ENCODE data around the gene DNASE1. TPM values are rescaled to one million over a fixed set of nuclear protein-coding genes. Genes with fewer than 3 reads are reported as not detected.

DNASE1 gene
- total RNA-seq, 1 donor from 2014 or later: 16.2 TPM

DNA sequence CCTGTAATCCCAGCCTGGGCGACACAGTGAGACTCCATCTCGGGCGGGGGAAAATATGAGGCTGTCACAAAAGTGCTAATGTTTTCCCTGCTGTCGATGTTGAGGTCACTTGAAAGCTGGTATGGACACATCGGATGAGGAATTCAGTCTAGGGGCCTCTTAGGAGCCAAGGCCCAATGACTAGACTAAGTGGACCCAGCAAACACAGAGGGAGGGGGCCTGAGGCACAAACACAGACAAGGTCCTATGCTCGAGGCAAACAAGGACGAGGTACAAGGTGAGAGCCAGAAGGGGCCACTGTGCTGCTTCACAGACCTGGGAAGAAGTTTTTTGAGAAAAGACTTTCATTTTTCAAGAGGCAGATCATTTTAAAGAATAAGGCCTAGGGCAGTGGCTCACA is 47.6 kb downstream of the DNASE1 start:
- Mint-ChIP-seq H3K4me3 (ENCODE audit: unreplicated experiment) (no peak overlapping the region), H3K4me1 (ENCODE audit: low read depth, unreplicated experiment) (peaks cover 5% of the 10 kb centered on the region), H3K27me3 (ENCODE audit: low read depth, unreplicated experiment) (no peaks in the 10 kb centered on the region), H3K36me3 (ENCODE audit: low read depth, unreplicated experiment) (no peaks in the 10 kb centered on the region), H3K9me3 (ENCODE audit: unreplicated experiment) (no peaks in the 10 kb centered on the region), H3K27ac (ENCODE audit: unreplicated experiment) (no peak overlapping the region)
- Histone ChIP-seq H3K27ac (ENCODE audit: low read depth, low read length) (no peak overlapping the region), H3K9ac (ENCODE audit: low read length) (no peak overlapping the region), H4K20me1 (ENCODE audit: insufficient read depth, low read length) (peaks cover 10% of the 10 kb centered on the region), H3K4me3 (ENCODE audit: insufficient read depth, low read depth, low read length) (no peak overlapping the region), H3K4me1 (ENCODE audit: insufficient read depth, low read length) (no peaks in the 10 kb centered on the region), H3K9me3 (ENCODE audit: insufficient read depth, low read depth, low read length) (no peaks in the 10 kb centered on the region), H2AFZ (ENCODE audit: low read depth, low read length) (no peak overlapping the region), H3K79me2 (ENCODE audit: insufficient read depth, low read length) (peaks cover 20% of the 10 kb centered on the region), H3K36me3 (ENCODE audit: insufficient read depth, low read length) (peaks cover 2% of the 10 kb centered on the region), H3K4me2 (ENCODE audit: low read length) (no peak overlapping the region), H3K27me3 (ENCODE audit: insufficient read depth, low read length) (no peaks in the 10 kb centered on the region)
- FAIRE-seq (no peak), DNase-seq (ENCODE audit: low read depth) (no peak)
- no peak for TF ChIP-seq EZH2 (IDR thresholded peaks at IDR 0.05; ENCODE audit: insufficient read depth, low read length)
- TF ChIP-seq, protein P1, sequence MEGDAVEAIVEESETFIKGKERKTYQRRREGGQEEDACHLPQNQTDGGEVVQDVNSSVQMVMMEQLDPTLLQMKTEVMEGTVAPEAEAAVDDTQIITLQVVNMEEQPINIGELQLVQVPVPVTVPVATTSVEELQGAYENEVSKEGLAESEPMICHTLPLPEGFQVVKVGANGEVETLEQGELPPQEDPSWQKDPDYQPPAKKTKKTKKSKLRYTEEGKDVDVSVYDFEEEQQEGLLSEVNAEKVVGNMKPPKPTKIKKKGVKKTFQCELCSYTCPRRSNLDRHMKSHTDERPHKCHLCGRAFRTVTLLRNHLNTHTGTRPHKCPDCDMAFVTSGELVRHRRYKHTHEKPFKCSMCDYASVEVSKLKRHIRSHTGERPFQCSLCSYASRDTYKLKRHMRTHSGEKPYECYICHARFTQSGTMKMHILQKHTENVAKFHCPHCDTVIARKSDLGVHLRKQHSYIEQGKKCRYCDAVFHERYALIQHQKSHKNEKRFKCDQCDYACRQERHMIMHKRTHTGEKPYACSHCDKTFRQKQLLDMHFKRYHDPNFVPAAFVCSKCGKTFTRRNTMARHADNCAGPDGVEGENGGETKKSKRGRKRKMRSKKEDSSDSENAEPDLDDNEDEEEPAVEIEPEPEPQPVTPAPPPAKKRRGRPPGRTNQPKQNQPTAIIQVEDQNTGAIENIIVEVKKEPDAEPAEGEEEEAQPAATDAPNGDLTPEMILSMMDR (IDR thresholded peaks at IDR 0.05; ENCODE audit: insufficient read depth, low read depth, low read length): no peak

DNA sequence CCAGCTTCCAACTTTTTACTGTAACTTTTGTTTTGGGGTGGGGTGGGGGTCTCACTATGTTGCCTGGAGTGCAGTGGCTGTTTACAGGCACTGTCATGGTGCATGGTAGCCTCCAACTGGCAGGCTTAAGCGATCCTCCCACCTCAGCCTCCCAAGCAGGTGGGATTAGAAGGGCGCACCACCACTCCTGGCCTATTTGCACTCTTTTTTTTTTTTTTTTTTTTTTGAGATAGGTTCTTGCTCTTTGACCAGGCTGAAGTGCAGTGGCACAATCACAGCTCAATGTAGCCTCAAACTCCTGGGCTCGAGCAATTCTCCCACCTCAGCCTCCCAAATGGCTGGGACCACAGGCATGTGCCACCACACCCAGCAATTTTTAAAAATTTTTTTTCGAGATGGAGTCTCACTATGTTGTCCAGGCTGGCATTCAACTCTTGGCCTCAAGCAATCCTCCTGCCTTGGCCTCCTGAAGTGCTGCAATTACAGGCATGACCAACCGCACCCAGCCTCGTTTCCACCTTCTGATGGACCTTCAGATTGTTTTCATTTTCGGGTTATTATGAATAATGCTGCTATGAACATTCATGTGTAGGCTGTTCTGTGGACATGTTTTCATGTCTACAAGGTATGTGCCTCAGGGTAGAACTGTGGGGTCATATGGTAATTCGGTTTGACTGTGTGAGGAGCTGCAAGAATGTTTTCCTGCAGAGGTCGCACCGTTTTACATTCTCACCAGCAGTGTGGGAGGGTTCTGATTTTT is 51.9 kb downstream of the DNASE1 start:
- H3K27me3 ChIP-seq (ENCODE audit: insufficient read depth, low read length): no peaks in the 10 kb centered on the region
- H3K79me2 ChIP-seq (ENCODE audit: insufficient read depth, low read length): peaks cover 45% of the 10 kb centered on the region
- peaks cover 3% of the 10 kb centered on the region for H3K36me3 Mint-ChIP-seq (ENCODE audit: low read depth, unreplicated experiment)
- no peak overlapping the region for H3K9ac ChIP-seq (ENCODE audit: low read length)
- no peak overlapping the region for H3K4me3 ChIP-seq (ENCODE audit: insufficient read depth, low read depth, low read length)
- peaks cover 11% of the 10 kb centered on the region for H4K20me1 ChIP-seq (ENCODE audit: insufficient read depth, low read length)
- no peak overlapping the region for H3K4me3 Mint-ChIP-seq (ENCODE audit: unreplicated experiment)
- peaks cover 2% of the 10 kb centered on the region for H3K4me1 Mint-ChIP-seq (ENCODE audit: low read depth, unreplicated experiment)
- H2AFZ ChIP-seq (ENCODE audit: low read depth, low read length): no peak overlapping the region
- no peak overlapping the region for H3K27ac Mint-ChIP-seq (ENCODE audit: unreplicated experiment)
- no peaks in the 10 kb centered on the region for H3K4me1 ChIP-seq (ENCODE audit: insufficient read depth, low read length)
- H3K36me3 ChIP-seq (ENCODE audit: insufficient read depth, low read length): peaks cover 2% of the 10 kb centered on the region
- DNase-seq (ENCODE audit: low read depth): no peak
- no peak for TF ChIP-seq EZH2 (IDR thresholded peaks at IDR 0.05; ENCODE audit: insufficient read depth, low read length)
- TF ChIP-seq, protein P1 (IDR thresholded peaks at IDR 0.05; ENCODE audit: insufficient read depth, low read depth, low read length): no peak
- H3K9me3 ChIP-seq (ENCODE audit: insufficient read depth, low read depth, low read length): no peaks in the 10 kb centered on the region
- no peaks in the 10 kb centered on the region for H3K9me3 Mint-ChIP-seq (ENCODE audit: unreplicated experiment)
- H3K27me3 Mint-ChIP-seq (ENCODE audit: low read depth, unreplicated experiment): no peaks in the 10 kb centered on the region
- no peak for FAIRE-seq
- no peak overlapping the region for H3K27ac ChIP-seq (ENCODE audit: low read depth, low read length)
- no peak overlapping the region for H3K4me2 ChIP-seq (ENCODE audit: low read length)

Other genes starting within 250 kb of the DNASE1 start
- gene ZNF597, start 211.2 kb upstream of the DNASE1 start, total RNA-seq: 3.9 and 4.7 TPM in 2 replicates
- gene NAA60, start 211.0 kb upstream of the DNASE1 start, total RNA-seq: 61.1 and 64.9 TPM in 2 replicates
- gene C16orf90, start 159.2 kb upstream of the DNASE1 start, total RNA-seq: not detected in 2 replicates
- 15.4 and 16.3 TPM in 2 replicates for gene CLUAP1, start 153.7 kb upstream of the DNASE1 start, total RNA-seq
- 0.17 and 0.23 TPM in 2 replicates for gene NLRC3, start 77.3 kb upstream of the DNASE1 start, total RNA-seq
- gene SLX4, start 43.1 kb upstream of the DNASE1 start, total RNA-seq: 7.8 and 7.9 TPM in 2 replicates
- 57.1 and 63.3 TPM in 2 replicates for gene TRAP1, start 62.8 kb downstream of the DNASE1 start, total RNA-seq
- 42.6 and 53.0 TPM in 2 replicates for gene CREBBP, start 226.0 kb downstream of the DNASE1 start, total RNA-seq